ENCODE data around the gene IRS1. TPM values are rescaled to one million over a fixed set of nuclear protein-coding genes. Genes with fewer than 3 reads are reported as not detected.

The IRS1 gene
- total and polyA plus RNA-seq, 8 donors, result 3.2 to 12.7 (median 5.5) TPM

DNA sequence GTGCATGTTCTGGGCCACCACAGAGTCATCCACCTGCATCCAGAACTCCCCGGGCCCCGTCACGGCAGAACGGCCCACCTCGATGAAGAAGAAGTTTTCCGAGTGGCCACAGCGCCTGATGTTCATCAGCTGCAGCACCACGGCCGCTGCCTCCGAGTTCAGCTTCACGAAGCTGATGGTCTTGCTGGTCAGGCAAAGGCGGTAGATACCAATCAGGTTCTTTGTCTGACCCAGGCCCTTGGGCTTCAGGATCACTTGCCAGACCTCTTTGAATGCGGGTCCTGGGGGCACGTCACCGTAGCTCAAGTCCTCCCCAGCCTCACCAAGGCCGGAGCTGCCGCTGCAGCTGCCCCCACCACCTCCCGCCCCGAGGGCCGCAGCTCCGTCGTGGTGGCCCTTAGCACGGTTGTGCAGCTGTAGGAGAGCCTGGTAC is 1.6 kb downstream of the IRS1 start:
- TF ChIP-seq, protein P1, sequence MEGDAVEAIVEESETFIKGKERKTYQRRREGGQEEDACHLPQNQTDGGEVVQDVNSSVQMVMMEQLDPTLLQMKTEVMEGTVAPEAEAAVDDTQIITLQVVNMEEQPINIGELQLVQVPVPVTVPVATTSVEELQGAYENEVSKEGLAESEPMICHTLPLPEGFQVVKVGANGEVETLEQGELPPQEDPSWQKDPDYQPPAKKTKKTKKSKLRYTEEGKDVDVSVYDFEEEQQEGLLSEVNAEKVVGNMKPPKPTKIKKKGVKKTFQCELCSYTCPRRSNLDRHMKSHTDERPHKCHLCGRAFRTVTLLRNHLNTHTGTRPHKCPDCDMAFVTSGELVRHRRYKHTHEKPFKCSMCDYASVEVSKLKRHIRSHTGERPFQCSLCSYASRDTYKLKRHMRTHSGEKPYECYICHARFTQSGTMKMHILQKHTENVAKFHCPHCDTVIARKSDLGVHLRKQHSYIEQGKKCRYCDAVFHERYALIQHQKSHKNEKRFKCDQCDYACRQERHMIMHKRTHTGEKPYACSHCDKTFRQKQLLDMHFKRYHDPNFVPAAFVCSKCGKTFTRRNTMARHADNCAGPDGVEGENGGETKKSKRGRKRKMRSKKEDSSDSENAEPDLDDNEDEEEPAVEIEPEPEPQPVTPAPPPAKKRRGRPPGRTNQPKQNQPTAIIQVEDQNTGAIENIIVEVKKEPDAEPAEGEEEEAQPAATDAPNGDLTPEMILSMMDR (IDR thresholded peaks at IDR 0.05), result no peak
- H3K4me1 ChIP-seq, result peaks cover 26 to 31% (median 28%) of the 10 kb centered on the region in 3 donors
- peak overlapping the region; percentile 68 to 94 (median 85) for H3K27ac ChIP-seq
- 57 to 58% methylated on average over 23 of the region's 23 CpGs for WGBS, 2 donors
- no peak for ATAC-seq
- H3K36me3 ChIP-seq, result no peaks in the 10 kb centered on the region
- no peaks in the 10 kb centered on the region for H3K27me3 ChIP-seq
- intact Hi-C loops (cut with DNase I), result loop anchor here in 1 of 3 donors (5.0 kb wide), 1 partner anchor 571 kb away; no protein-coding TSS in a partner anchor
- peak overlapping the region; percentile 72 to 88 (median 77) for H3K4me3 ChIP-seq
- DNase-seq, result peak in 1 of 6 donors; percentile 30
- no peaks in the 10 kb centered on the region for H3K9me3 ChIP-seq
- FAIRE-seq, result no peak

DNA sequence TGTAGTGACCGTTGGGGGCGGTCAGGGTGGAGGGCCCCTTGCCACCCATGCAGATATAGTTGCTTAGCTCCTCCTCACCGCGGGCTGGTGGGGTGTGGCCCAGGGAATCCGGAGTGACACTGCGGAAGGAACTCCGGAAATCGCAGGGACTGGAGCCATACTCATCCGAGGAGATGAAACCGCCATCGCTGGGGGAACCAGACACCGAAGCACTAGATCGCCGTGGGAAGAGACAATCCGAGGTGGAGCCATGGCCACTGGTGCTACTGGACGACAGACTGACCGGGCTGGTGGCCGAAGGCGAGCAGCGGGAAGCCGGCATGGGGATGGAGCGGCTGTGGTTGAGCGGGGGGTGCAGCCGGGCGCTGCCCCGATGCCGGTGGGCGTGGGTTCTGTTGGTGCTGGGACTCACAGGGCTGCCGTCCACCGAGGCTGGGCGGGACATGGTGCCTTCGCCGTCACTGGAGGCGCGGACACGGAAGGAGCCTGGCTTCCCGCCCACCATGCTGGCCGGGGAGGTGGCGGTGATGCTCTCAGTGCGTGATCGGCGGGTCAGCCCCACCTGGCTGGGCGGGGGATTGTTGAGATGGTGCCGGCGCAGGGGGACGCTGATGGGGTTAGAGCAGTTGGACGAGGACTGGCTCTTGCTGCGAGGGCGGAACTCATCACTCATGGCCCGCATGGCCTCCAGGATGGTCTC is 2.2 kb downstream of the IRS1 start:
- peaks cover 28 to 30% (median 30%) of the 10 kb centered on the region in 3 donors for H3K4me1 ChIP-seq
- peak overlapping the region in 1 of 4 donors; percentile 94 for H3K27ac ChIP-seq
- H3K27me3 ChIP-seq, result no peaks in the 10 kb centered on the region
- H3K9me3 ChIP-seq, result no peaks in the 10 kb centered on the region
- FAIRE-seq (no peak), ATAC-seq (no peak), DNase-seq (peak; percentile 5 to 85 (median 36))
- TF ChIP-seq, protein P1 (IDR thresholded peaks at IDR 0.05), result no peak
- H3K4me3 ChIP-seq, result peak overlapping the region in 2 of 4 donors; percentile 78 to 88
- WGBS, 2 donors, result 97% methylated on average over 50 of the region's 50 CpGs
- H3K36me3 ChIP-seq, result no peaks in the 10 kb centered on the region
- intact Hi-C loops (cut with DNase I), result loop anchor here in 1 of 3 donors (5.0 kb wide), 1 partner anchor 570 kb away; no protein-coding TSS in a partner anchor

DNA sequence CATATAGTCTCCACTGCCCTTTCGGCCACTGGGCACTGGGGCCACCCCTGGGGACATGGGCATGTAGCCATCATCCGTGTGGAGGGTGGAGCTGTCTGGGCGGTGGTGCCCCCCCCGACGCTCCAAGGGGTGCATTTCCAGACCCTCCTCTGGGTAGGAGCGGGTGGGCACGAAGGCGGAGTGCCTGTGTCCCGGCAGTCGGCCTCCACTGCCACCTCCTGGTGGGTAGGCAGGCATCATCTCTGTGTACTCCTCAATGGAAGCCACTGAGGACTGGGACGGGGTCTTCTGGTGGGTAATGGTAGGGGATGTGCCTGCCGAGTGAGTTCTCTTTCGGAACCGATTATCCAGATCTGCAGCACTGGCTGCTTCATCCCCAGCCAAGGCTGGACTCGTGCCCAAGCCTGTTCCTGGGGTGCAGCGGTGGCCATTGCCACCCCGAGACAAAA is 2.8 kb downstream of the IRS1 start:
- intact Hi-C loops (cut with DNase I), result loop anchor here in 1 of 3 donors (5.0 kb wide), 1 partner anchor 570 kb away; no protein-coding TSS in a partner anchor
- Histone ChIP-seq H3K36me3 (no peaks in the 10 kb centered on the region), H3K9me3 (no peaks in the 10 kb centered on the region), H3K27me3 (no peaks in the 10 kb centered on the region), H3K4me3 (peak overlapping the region in 2 of 4 donors; percentile 14 to 88), H3K27ac (no peak overlapping the region), H3K4me1 (peaks cover 24 to 29% (median 28%) of the 10 kb centered on the region in 3 donors)
- TF ChIP-seq, protein P1 (IDR thresholded peaks at IDR 0.05), result peak in 1 of 4 donors; percentile 8
- FAIRE-seq (no peak), DNase-seq (peak in 3 of 6 donors; percentile 30 to 79 (median 61)), ATAC-seq (no peak)
- 72 to 77% methylated on average over 17 of the region's 17 CpGs for WGBS, 2 donors

DNA sequence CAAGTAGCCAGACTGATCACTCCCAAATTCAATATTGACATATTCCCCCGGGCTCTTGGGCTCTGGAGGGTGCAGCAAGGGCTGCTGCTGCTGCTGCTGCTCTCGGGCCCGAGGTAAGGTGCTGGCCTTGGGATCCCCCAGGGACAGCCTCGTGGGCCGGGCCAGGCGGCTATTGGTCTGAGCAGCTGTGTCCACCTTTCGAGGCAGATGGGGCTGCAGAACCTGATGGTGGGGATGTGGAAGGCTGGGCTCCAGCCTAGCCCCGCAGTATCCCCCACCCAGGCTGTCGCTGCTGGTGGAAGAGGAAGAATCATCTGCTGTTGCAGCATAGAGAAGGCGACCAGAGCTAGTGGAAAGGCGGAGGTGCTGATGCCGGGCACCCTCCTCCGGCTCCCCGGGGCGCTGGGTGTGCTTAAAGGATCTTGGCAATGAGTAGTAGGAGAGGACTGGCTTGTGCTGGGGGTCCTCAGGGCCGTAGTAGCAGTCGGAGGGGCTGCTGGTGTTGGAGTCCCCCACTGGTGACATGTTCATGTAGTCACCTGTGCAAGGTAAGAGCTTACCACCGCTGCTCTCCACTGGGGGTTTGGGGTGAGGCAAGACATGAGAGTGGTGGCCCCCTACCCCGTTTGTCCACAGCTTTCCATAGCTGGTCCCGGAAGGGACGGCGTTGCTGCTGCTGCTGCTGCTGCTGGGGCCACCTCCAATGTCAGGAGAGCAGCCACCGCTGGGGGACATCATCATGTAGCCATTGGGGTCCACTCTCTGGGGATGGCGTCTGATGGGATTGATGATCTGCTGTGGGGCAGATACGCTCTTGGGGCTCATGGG is 3.4 kb downstream of the IRS1 start:
- Histone ChIP-seq H3K4me3 (peak overlapping the region in 2 of 4 donors; percentile 22 to 25), H3K36me3 (no peaks in the 10 kb centered on the region), H3K4me1 (peaks cover 19 to 29% (median 26%) of the 10 kb centered on the region in 3 donors), H3K27me3 (no peaks in the 10 kb centered on the region), H3K27ac (peak overlapping the region in 2 of 4 donors; percentile 40 to 96), H3K9me3 (no peaks in the 10 kb centered on the region)
- DNase-seq, result peak in 4 of 6 donors; percentile 10 to 76 (median 42)
- intact Hi-C loops (cut with DNase I), result loop anchor here in 1 of 3 donors (5.0 kb wide), 1 partner anchor 569 kb away; no protein-coding TSS in a partner anchor
- WGBS, 2 donors, result 72 to 75% methylated on average over 25 of the region's 25 CpGs
- FAIRE-seq, result no peak
- TF ChIP-seq, protein P1 (IDR thresholded peaks at IDR 0.05), result no peak
- ATAC-seq, result no peak

Measured in pancreas (tissue), 10 donors.